ENCODE results near the gene PFDN1. TPM values are rescaled to one million over a fixed set of nuclear protein-coding genes. Genes with fewer than 3 reads are reported as not detected.

PFDN1 gene
- polyA plus RNA-seq, 1 experiment = 114 TPM

- POLR2A ChIA-PET = no interaction called here
- TF ChIP-seq CTCF (IDR thresholded peaks at IDR 0.05; ENCODE audit: insufficient read depth, low read depth, low read length) = no peak
- Histone ChIP-seq H3K4me3 (ENCODE audit: low read depth, low read length) (no peak overlapping the region), H3K27me3 (ENCODE audit: control insufficient read depth, insufficient read depth, low read length) (no peaks in the 10 kb centered on the region), H3K36me3 (ENCODE audit: control insufficient read depth, insufficient read depth, low read length) (no peaks in the 10 kb centered on the region)
- CTCF ChIA-PET = interaction anchor here (1.1 to 1.2 kb wide), 2 partner anchors 12 to 49 kb away, joined by 4 to 6 read pairs; partner anchors contain the start of gene HBEGF
- DNase-seq (ENCODE audit: low read depth) = no peak
These were observed 5.6 kb downstream of the PFDN1 start for GRCh38 chr5:140297283-140297682.

- ChIA-PET CTCF (interaction anchor here (0.7 kb wide), 1 partner anchor 1520 kb away, joined by 3 read pairs; no protein-coding TSS in a partner anchor), POLR2A (no interaction called here)
- no peaks in the 10 kb centered on the region for H3K27me3 ChIP-seq (ENCODE audit: control insufficient read depth, insufficient read depth, low read length)
- no peak for TF ChIP-seq CTCF (IDR thresholded peaks at IDR 0.05; ENCODE audit: insufficient read depth, low read depth, low read length)
- no peaks in the 10 kb centered on the region for H3K36me3 ChIP-seq (ENCODE audit: control insufficient read depth, insufficient read depth, low read length)
- no peak overlapping the region for H3K4me3 ChIP-seq (ENCODE audit: low read depth, low read length)
- DNase-seq (ENCODE audit: low read depth) = no peak
These were observed 6.6 kb downstream of the PFDN1 start for GRCh38 chr5:140296289-140296688.

GRCh38 chr5:140295414-140295813 is 7.5 kb downstream of the PFDN1 start:
- peak; percentile 52 for DNase-seq (ENCODE audit: low read depth)
- POLR2A ChIA-PET = interaction anchor here (0.6 to 0.7 kb wide), 2 partner anchors 22 to 106 kb away, joined by 3 to 5 read pairs; partner anchors contain the start of gene ANKHD1

GRCh38 chr5:140294753-140295152 is 8.1 kb downstream of the PFDN1 start:
- Histone ChIP-seq H3K4me3 (ENCODE audit: low read depth, low read length) (no peak overlapping the region), H3K27me3 (ENCODE audit: control insufficient read depth, insufficient read depth, low read length) (no peaks in the 10 kb centered on the region), H3K36me3 (ENCODE audit: control insufficient read depth, insufficient read depth, low read length) (no peaks in the 10 kb centered on the region)
- no peak for TF ChIP-seq CTCF (IDR thresholded peaks at IDR 0.05; ENCODE audit: insufficient read depth, low read depth, low read length)
- no peak for DNase-seq (ENCODE audit: low read depth)
- POLR2A ChIA-PET = no interaction called here
- CTCF ChIA-PET = interaction anchor here (1.0 kb wide), 1 partner anchor 74 kb away, joined by 3 read pairs; no protein-coding TSS in a partner anchor

More at GRCh38 chr5:140295414-140295813, 7.5 kb downstream of the PFDN1 start:
- no peaks in the 10 kb centered on the region for H3K27me3 ChIP-seq (ENCODE audit: control insufficient read depth, insufficient read depth, low read length)
- no peak overlapping the region for H3K4me3 ChIP-seq (ENCODE audit: low read depth, low read length)
- no peaks in the 10 kb centered on the region for H3K36me3 ChIP-seq (ENCODE audit: control insufficient read depth, insufficient read depth, low read length)
- CTCF ChIA-PET = interaction anchor here (0.8 to 1.0 kb wide), 3 partner anchors 50 to 75 kb away, joined by 3 read pairs; no protein-coding TSS in a partner anchor
- no peak for TF ChIP-seq CTCF (IDR thresholded peaks at IDR 0.05; ENCODE audit: insufficient read depth, low read depth, low read length)

GRCh38 chr5:140293849-140294100 is 9.1 kb downstream of the PFDN1 start:
- no peaks in the 10 kb centered on the region for H3K27me3 ChIP-seq (ENCODE audit: control insufficient read depth, insufficient read depth, low read length)
- no peak for TF ChIP-seq CTCF (IDR thresholded peaks at IDR 0.05; ENCODE audit: insufficient read depth, low read depth, low read length)
- no peak overlapping the region for H3K4me3 ChIP-seq (ENCODE audit: low read depth, low read length)
- POLR2A ChIA-PET = no interaction called here
- no peak for DNase-seq (ENCODE audit: low read depth)
- CTCF ChIA-PET = interaction anchor here (0.6 kb wide), 1 partner anchor 34 kb away, joined by 4 read pairs; no protein-coding TSS in a partner anchor
- H3K36me3 ChIP-seq (ENCODE audit: control insufficient read depth, insufficient read depth, low read length) = no peaks in the 10 kb centered on the region
